ENCODE data around the gene PTCD2. TPM values are rescaled to one million over a fixed set of nuclear protein-coding genes. Genes with fewer than 3 reads are reported as not detected.
"Not testable (repeated sequence)": the region's sequence is repeated elsewhere in the genome, so short reads cannot be mapped to it uniquely, and the experiment has no call there.

The PTCD2 gene
- total RNA-seq, 4 donors from 2014 or later = 1.5 to 9.5 (median 2.9) TPM

DNA sequence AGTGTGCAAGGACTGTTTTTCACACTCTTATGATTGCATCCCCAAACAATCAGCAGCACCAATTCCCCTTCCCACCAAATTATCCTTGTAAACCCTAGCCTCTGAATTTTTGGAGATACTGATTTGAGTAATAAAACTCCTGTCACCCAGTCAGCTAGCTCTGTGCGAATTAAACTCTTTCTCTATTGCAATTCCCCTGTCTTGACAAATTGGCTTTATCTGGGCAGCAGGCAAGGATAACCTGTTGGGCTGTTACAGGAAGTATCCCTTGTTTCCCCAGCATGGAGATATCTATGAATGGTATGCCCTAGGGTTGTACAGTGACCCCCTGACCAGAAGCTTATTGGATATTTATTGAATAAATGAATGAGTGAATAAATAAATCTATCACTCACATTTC lies 80.8 kb downstream of the PTCD2 start:
- no peak for TF ChIP-seq EP300 (IDR thresholded peaks at IDR 0.05; ENCODE audit: low read depth)
- TF ChIP-seq POLR2A (IDR thresholded peaks at IDR 0.05) = no peak
- TF ChIP-seq, protein P1, sequence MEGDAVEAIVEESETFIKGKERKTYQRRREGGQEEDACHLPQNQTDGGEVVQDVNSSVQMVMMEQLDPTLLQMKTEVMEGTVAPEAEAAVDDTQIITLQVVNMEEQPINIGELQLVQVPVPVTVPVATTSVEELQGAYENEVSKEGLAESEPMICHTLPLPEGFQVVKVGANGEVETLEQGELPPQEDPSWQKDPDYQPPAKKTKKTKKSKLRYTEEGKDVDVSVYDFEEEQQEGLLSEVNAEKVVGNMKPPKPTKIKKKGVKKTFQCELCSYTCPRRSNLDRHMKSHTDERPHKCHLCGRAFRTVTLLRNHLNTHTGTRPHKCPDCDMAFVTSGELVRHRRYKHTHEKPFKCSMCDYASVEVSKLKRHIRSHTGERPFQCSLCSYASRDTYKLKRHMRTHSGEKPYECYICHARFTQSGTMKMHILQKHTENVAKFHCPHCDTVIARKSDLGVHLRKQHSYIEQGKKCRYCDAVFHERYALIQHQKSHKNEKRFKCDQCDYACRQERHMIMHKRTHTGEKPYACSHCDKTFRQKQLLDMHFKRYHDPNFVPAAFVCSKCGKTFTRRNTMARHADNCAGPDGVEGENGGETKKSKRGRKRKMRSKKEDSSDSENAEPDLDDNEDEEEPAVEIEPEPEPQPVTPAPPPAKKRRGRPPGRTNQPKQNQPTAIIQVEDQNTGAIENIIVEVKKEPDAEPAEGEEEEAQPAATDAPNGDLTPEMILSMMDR (IDR thresholded peaks at IDR 0.05) = no peak
- TF ChIP-seq POLR2AphosphoS5 (IDR thresholded peaks at IDR 0.05) = no peak
- DNase-seq = no peak
- Histone ChIP-seq H3K27me3 (no peaks in the 10 kb centered on the region), H3K4me1 (no peaks in the 10 kb centered on the region), H3K4me3 (no peak overlapping the region), H3K36me3 (no peaks in the 10 kb centered on the region), H3K9me3 (peaks cover 8 to 14% of the 10 kb centered on the region in 2 donors), H3K27ac (no peak overlapping the region)
- WGBS, 2 donors (ENCODE audit: low coverage in 1 of 2) = 53% methylated on average over 1 of the region's 1 CpG; no CpG with 5 or more reads in 1 of the 2 donors
- intact Hi-C loops (cut with DNase I; ENCODE audit: low total_unique reads) = no loop called here
- in situ Hi-C loops (cut with MboI; ENCODE audit: low pct_ligation_motif_present in 1 of 4, low pct_unique_long_range_greater_than_20kb in 1 of 4, low sequenced_read_pairs in 3 of 4) = no loop called here

DNA sequence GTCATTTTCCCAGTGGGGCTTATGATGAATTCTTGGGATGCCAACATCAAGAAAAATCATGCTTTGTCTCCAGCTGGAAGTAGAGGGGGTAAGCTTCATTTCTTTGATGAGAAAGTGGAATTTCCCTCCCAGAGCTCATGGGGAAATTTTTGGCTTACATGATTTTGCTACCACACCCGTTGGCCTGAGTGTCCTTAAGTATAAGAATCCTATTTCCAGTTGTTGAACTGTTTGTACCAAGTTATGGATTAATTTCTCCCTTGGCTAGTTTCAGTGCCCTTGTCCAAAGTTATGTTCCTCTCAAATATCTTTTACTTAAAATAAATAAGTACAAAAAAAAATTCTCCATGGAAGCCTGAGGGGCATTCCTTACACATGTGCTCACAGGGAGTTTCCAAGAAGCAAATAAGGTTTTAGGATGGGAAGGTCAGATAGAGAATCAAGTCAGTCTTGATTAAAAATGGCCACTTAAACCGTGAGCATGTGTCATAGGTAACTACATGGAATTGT lies 82.3 kb downstream of the PTCD2 start:
- in situ Hi-C loops (cut with MboI; ENCODE audit: low pct_ligation_motif_present in 1 of 4, low pct_unique_long_range_greater_than_20kb in 1 of 4, low sequenced_read_pairs in 3 of 4) = no loop called here
- Histone ChIP-seq H3K27me3 (no peaks in the 10 kb centered on the region), H3K4me1 (no peaks in the 10 kb centered on the region), H3K4me3 (no peak overlapping the region), H3K9me3 (peaks cover 8 to 14% of the 10 kb centered on the region in 2 donors), H3K27ac (peak overlapping the region in 2 of 4 donors; percentile 10 to 26), H3K36me3 (no peaks in the 10 kb centered on the region)
- WGBS, 2 donors (ENCODE audit: low coverage in 1 of 2) = 52 to 62% methylated on average over 2 of the region's 2 CpGs
- intact Hi-C loops (cut with DNase I; ENCODE audit: low total_unique reads) = no loop called here
- DNase-seq = no peak
- TF ChIP-seq, protein P1 (IDR thresholded peaks at IDR 0.05) = no peak
- no peak for TF ChIP-seq EP300 (IDR thresholded peaks at IDR 0.05; ENCODE audit: low read depth)
- no peak for TF ChIP-seq POLR2AphosphoS5 (IDR thresholded peaks at IDR 0.05)
- no peak for TF ChIP-seq POLR2A (IDR thresholded peaks at IDR 0.05)

DNA sequence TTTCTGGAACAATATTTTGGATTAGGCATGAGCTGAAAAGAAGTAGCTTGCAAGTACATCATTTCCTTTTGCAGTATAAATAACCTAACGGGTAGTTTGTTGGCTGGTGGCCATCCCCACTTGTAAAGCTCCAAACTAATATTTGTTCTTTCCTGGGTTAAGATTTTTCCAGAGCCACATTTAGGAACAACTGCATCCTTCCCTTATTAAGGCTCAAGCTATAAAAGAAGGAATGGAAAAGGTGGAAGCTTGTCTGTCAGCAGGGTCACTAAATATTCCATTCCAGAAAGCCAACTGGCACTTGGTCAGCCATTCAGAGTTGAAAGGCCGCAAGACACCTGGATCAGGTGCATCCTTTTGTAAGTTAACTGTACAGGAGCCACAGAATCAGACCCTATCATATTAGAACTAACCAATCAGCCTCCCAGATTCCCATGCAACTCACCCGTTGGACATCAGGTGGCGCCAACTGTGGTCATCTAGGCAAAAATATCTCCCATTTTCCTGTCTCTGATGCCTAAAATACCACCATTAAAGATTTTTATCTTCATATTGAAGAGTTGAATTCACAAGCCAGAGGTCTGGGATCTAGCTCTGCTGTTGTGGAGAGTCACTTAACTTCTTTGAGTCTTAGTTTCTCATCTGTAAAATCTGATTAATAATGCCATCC lies 82.9 kb downstream of the PTCD2 start:
- in situ Hi-C loops (cut with MboI; ENCODE audit: low pct_ligation_motif_present in 1 of 4, low pct_unique_long_range_greater_than_20kb in 1 of 4, low sequenced_read_pairs in 3 of 4) = no loop called here
- H3K36me3 ChIP-seq = no peaks in the 10 kb centered on the region
- DNase-seq = no peak

DNA sequence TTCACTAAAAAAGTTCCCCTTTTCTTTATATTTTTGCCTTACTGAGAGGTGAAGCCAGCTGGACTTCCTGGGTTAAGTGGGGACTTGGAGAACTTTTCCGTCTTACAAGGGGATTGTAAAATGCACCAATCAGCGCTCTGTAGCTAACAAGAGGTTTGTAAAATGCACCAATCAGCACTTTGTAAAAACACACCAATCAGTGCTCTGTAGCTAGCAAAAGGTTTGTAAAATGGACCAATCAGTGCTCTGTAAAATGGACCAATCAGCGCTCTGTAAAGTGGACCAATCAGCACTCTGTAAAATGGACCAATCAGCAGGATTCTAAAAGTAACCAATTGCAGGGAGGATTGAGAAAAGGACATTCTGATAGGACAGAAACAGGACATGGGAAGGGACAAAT lies 84.6 kb downstream of the PTCD2 start:
- intact Hi-C loops (cut with DNase I; ENCODE audit: low total_unique reads); H3K4me1 ChIP-seq; in situ Hi-C loops (cut with MboI; ENCODE audit: low pct_ligation_motif_present in 1 of 4, low pct_unique_long_range_greater_than_20kb in 1 of 4, low sequenced_read_pairs in 3 of 4); H3K36me3 ChIP-seq; H3K27me3 ChIP-seq; H3K4me3 ChIP-seq; H3K27ac ChIP-seq; DNase-seq: not testable (repeated sequence)
- WGBS, 2 donors (ENCODE audit: low coverage in 1 of 2) = 92 to 95% methylated on average over 3 of the region's 3 CpGs
- peaks cover 8 to 14% of the 10 kb centered on the region in 2 donors for H3K9me3 ChIP-seq

More for the DNA sequence above, 82.9 kb downstream of the PTCD2 start:
- Histone ChIP-seq H3K27me3 (no peaks in the 10 kb centered on the region), H3K27ac (peak overlapping the region in 1 of 4 donors; percentile 10), H3K9me3 (peaks cover 8 to 14% of the 10 kb centered on the region in 2 donors), H3K4me1 (no peaks in the 10 kb centered on the region), H3K4me3 (no peak overlapping the region)
- WGBS, 2 donors (ENCODE audit: low coverage in 1 of 2) = 54 to 57% methylated on average over 3 to 4 of the region's 4 CpGs
- TF ChIP-seq EP300 (IDR thresholded peaks at IDR 0.05; ENCODE audit: low read depth) (no peak), POLR2A (IDR thresholded peaks at IDR 0.05) (no peak), POLR2AphosphoS5 (IDR thresholded peaks at IDR 0.05) (no peak)
- TF ChIP-seq, protein P1 (IDR thresholded peaks at IDR 0.05) = peak in 4 of 5 experiments; percentile 13 to 38 (median 31)
- intact Hi-C loops (cut with DNase I; ENCODE audit: low total_unique reads) = no loop called here
